OCI-LY3 (cell line): Measurements from ENCODE around the gene MMADHC.

Source experiments
- H2AFZ ChIP-seq: fragments of 200-600, 300-600 bp; shearing (Covaris generic); 2 replicates; pipeline ENCODE4 v1.6.0; 2014; ENCODE audit warnings: antibody characterized with exemption, low read depth, low read length
- H3K27ac ChIP-seq: fragments of 200-600, 300-600 bp; sonication (generic); 2 replicates; pipeline ENCODE4 v1.5.1; 2014; ENCODE audit warnings: mild to moderate bottlenecking, low read length, moderate library complexity, mixed read lengths
- H3K27me3 ChIP-seq: fragments of 200-600, 300-600 bp; sonication (generic); 2 replicates; pipeline ENCODE4 v1.6.1; 2014; ENCODE audit warnings: low read depth, low read length, mixed read lengths
- H3K36me3 ChIP-seq: fragments of 200-600, 300-600 bp; sonication (generic); replicated peaks from 2 replicates; pipeline ENCODE3; 2014; ENCODE audit warnings: low read depth, low read length, mixed read lengths
- H3K4me1 ChIP-seq: fragments of 300-600, 200-600 bp; sonication (generic); 2 replicates; pipeline ENCODE4 v1.6.1; 2014; ENCODE audit warnings: low read length, mixed read lengths
- H3K4me2 ChIP-seq: fragments of 200-600, 300-600 bp; sonication (generic); 2 replicates; pipeline ENCODE4 v1.6.1; 2014; ENCODE audit warnings: low read length, mixed read lengths
- H3K4me3 ChIP-seq: fragments of 300-600, 200-600 bp; sonication (generic); 2 replicates; pipeline ENCODE4 v1.5.1; 2014; ENCODE audit warnings: antibody characterized with exemption, mild to moderate bottlenecking, low read length, moderate library complexity
- H3K79me2 ChIP-seq: fragments of 300-600, 200-600 bp; shearing (Covaris generic); 2 replicates; pipeline ENCODE4 v1.6.1; 2014; ENCODE audit warnings: mild to moderate bottlenecking, low read length, mixed read lengths
- H3K9ac ChIP-seq: fragments of 300-600, 200-600 bp; shearing (Covaris generic); 2 replicates; pipeline ENCODE4 v1.6.0; 2014; ENCODE audit warnings: mild to moderate bottlenecking, low read length, moderate library complexity
- H3K9me3 ChIP-seq: fragments of 200-600, 300-600 bp; shearing (Covaris generic); 2 replicates; pipeline ENCODE4 v1.6.1; 2014; ENCODE audit warnings: low read length, mixed read lengths; ENCODE audit not compliant: insufficient read depth
- H4K20me1 ChIP-seq: fragments of 200-600, 300-600 bp; sonication (generic); 2 replicates; pipeline ENCODE4 v1.6.1; 2016; ENCODE audit warnings: low read length, mixed read lengths; ENCODE audit not compliant: insufficient read depth
- CTCF ChIP-seq: fragments of 200-600, 300-600 bp; sonication (generic); IDR thresholded peaks from 2 replicates; pipeline ENCODE4 v1.5.1; 2014; ENCODE audit warnings: antibody characterized with exemption, low read length, low read depth
- EZH2phosphoT487 ChIP-seq: fragments of 200-600 bp; shearing (Covaris generic); IDR thresholded peaks from 2 replicates; pipeline ENCODE4 v1.6.1; 2018; ENCODE audit warnings: antibody characterized with exemption, mixed run types, low read depth

MMADHC gene

GRCh38 chr2:149587220-149587949 is at the start of gene MMADHC:
Gene MMADHC (minus strand): TSS chr2:149587775. CDS start chr2:149587097, 678 bp downstream.
- H3K79me2 ChIP-seq: peaks cover 49% of the 10 kb centered on the region

GRCh38 chr2:149634103-149634502 is 46.5 kb upstream of the MMADHC start:
- Histone ChIP-seq H3K4me1 (no peaks in the 10 kb centered on the region), H3K36me3 (no peaks in the 10 kb centered on the region), H3K79me2 (no peaks in the 10 kb centered on the region), H3K9ac (no peak overlapping the region), H4K20me1 (no peaks in the 10 kb centered on the region), H3K4me2 (no peak overlapping the region), H3K27me3 (no peaks in the 10 kb centered on the region), H2AFZ (no peak overlapping the region), H3K27ac (no peak overlapping the region), H3K9me3 (no peaks in the 10 kb centered on the region), H3K4me3 (no peak overlapping the region)
- TF ChIP-seq CTCF (no peak), EZH2phosphoT487 (no peak)

More at GRCh38 chr2:149587220-149587949, at the start of gene MMADHC:
- Histone ChIP-seq H3K9ac (peak within 1 kb of the TSS; percentile 96), H2AFZ (peak within 1 kb of the TSS; percentile 73), H3K4me1 (peaks cover 16% of the 10 kb centered on the region), H3K36me3 (peaks cover 30% of the 10 kb centered on the region), H3K4me3 (peak within 1 kb of the TSS; percentile 87), H3K27me3 (no peaks in the 10 kb centered on the region), H3K4me2 (peak within 1 kb of the TSS; percentile 74), H4K20me1 (peaks cover 5% of the 10 kb centered on the region; the same call in 1 of the 2 replicates), H3K9me3 (no peaks in the 10 kb centered on the region), H3K27ac (peak within 1 kb of the TSS; percentile 84)
- TF ChIP-seq CTCF (no peak), EZH2phosphoT487 (no peak)

GRCh38 chr2:149630445-149630844 is 42.9 kb upstream of the MMADHC start:
- Histone ChIP-seq H3K9ac (no peak overlapping the region), H4K20me1 (no peaks in the 10 kb centered on the region), H3K4me3 (no peak overlapping the region), H2AFZ (no peak overlapping the region), H3K27ac (no peak overlapping the region), H3K9me3 (no peaks in the 10 kb centered on the region), H3K36me3 (no peaks in the 10 kb centered on the region), H3K27me3 (no peaks in the 10 kb centered on the region), H3K79me2 (no peaks in the 10 kb centered on the region), H3K4me2 (no peak overlapping the region), H3K4me1 (peaks cover 6% of the 10 kb centered on the region; the same call in 1 of the 2 replicates)
- no peak for TF ChIP-seq EZH2phosphoT487
- TF ChIP-seq CTCF: no peak

GRCh38 chr2:149629026-149629425 is 41.5 kb upstream of the MMADHC start:
- TF ChIP-seq EZH2phosphoT487 (no peak), CTCF (no peak)
- Histone ChIP-seq H3K4me2 (no peak overlapping the region), H3K27me3 (no peaks in the 10 kb centered on the region), H3K9ac (no peak overlapping the region), H4K20me1 (no peaks in the 10 kb centered on the region), H3K4me1 (peaks cover 6% of the 10 kb centered on the region; the same call in 1 of the 2 replicates), H3K4me3 (no peak overlapping the region), H3K27ac (no peak overlapping the region), H3K79me2 (no peaks in the 10 kb centered on the region), H3K9me3 (no peaks in the 10 kb centered on the region), H2AFZ (no peak overlapping the region), H3K36me3 (no peaks in the 10 kb centered on the region)
